Stimulated activated CD8-positive, alpha-beta memory T cell treated with anti-CD3 and anti-CD28 coated beads, Interleukin-7, amount 100 ng/mL, for 48 hours (primary cell): ENCODE results near the gene MTCL1.

Experiments used
- DNase-seq, 2 donors: peaks; one replicate each; pipeline ENCODE4 v3.0.0-alpha.2; 2020; ENCODE audit warnings: low read depth in 1 of 2; ENCODE audit errors: extremely low read depth in 1 of 2

MTCL1 gene

GRCh38 chr18:8806100-8806797, 100.9 kb downstream of the MTCL1 start:
- no peak for DNase-seq

DNA sequence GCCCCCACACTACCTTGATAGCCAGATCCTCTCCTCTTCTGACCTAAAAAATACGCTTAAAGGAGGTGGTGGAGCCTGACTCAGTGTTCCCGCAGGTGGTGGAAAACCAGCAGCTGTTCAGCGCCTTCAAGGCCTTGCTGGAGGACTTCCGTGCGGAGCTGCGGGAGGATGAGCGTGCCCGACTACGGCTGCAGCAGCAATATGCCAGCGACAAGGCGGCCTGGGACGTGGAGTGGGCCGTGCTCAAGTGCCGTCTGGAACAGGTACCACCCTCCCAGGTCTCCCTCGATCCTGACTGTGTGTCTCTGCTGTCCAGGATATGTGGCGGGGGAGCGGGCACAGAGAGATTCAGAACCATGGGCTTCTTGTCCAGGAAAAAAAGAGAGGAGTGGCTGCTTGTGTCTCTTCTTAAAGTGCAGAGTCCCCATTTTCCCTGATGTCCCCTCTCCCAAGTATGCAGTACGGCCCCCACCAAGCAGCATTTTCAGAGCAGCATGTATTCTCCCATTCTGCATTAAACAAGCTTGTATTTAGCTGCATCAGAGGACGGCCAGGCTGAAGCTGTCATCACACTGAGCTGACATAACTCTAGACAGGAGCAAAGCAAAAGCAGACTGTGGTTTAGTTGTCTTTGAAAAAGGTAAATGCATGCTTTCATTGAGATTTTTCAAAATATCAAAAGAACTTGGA, 101.6 kb downstream of the MTCL1 start:
- no peak for DNase-seq

DNA sequence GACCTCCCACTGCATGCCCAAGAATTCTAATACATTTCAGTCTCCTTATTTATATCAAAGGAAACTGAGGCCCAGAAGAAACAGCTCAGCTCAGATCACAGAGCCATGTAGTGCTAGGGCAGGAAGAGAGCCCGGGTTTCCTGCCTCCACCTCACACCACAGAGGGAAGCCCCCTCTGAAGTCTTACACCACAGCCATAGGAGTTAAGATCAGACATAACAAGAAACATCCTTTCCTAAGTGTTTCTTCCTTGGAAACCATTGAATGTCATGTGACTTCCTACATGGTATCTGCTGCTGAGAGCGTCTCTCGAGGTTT, 102.1 kb downstream of the MTCL1 start:
- no peak for DNase-seq

DNA sequence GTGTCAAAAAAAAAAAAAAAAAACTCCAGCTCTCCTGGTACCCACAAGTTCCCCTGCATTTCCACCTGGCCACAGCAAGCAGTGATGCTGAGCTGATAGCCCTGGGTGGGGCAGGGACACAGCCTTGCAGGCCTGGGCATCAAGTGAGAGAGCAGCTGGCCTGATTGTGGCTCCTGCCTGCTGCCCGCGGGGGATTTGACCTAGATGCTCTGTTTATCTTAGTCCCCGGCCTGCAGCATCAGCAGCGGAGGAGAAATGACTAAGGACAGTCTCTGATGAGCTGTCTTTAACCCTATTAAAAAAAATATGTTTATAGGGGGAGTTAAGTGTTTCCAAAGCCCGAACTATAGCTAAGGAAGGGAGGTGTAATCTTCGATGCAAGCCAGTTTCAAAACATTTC, 102.6 kb downstream of the MTCL1 start:
- no peak for DNase-seq

DNA sequence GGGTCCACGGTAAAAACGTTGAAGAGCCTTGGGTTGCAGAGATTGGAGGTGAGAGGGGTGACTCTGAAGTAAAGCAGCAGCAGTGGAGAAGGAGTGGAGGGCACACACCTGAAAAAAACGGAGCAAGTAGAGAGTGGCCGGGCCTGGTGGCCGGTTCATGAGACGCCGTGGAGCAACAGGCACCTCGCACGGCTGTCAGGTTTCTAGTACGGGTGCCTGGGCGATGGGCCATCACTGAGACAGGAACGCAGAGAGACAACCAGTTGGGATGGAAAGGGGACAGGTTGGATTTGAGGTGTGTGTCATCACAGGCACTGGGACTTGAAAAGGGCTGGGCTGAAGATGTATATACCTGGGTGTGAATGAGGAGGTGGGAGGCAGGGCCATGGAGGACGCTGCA, 104.2 kb downstream of the MTCL1 start:
- DNase-seq = no peak

- DNase-seq = no peak
Measured at GRCh38 chr18:8810157-8810556, 104.8 kb downstream of the MTCL1 start.

DNA sequence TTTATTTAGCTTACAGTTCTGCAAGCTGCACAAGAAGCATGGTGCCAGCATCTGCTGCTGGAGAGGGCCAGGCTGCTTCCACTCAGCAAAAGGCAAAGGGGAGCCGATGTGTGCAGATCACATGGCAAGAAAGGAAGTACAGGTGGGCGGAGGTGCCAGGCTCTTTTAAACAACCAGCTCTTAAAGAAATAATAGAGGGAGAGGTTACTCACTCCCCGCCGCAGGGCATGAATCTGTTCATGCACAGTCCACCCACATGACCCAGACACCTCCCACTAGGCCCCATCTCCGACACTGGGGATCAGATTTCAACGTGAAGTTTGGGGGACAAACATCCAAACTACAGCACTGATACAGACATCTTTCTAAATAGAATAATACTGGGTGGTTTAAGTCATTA, 105.8 kb downstream of the MTCL1 start:
- no peak for DNase-seq

DNA sequence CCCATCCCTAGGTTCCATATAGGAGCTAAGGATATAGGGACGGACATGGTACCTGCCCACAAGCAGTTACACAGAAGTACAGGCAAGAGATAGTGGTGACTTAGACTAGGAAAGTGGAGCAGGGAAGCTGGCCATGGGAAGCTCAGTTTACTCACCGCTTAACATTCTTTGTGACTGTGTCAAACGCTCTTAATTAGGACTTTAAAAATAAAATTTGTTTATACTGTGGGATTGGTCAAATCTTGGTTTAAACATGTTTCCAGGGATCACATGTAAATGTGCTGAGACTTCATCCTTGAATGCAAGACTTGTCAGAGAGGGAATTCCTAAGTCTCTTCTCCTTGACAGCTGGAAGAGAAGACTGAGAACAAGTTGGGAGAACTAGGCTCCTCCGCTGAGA, 107.3 kb downstream of the MTCL1 start:
- DNase-seq = no peak

DNA sequence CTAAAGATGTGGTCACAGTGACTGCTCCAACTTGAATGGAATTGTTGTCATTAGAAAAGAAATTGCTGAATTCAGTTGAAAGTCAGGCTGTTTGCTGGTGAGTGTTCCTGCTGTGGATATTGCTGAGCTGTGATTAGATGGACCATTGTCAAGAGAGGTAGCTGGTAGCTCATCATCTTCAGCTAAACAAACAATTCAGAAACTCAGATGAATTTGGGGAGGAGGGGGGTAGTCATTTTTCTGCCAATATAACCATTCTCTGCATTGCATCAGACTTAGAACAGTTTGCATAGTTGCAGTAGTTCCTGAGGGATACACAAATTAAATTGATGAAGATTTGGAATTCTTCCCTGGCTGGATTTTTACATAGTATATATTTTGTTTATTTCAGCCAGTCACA, 108.3 kb downstream of the MTCL1 start:
- DNase-seq = no peak

- no peak for DNase-seq
Measured at GRCh38 chr18:8814206-8814605, 108.8 kb downstream of the MTCL1 start.

DNA sequence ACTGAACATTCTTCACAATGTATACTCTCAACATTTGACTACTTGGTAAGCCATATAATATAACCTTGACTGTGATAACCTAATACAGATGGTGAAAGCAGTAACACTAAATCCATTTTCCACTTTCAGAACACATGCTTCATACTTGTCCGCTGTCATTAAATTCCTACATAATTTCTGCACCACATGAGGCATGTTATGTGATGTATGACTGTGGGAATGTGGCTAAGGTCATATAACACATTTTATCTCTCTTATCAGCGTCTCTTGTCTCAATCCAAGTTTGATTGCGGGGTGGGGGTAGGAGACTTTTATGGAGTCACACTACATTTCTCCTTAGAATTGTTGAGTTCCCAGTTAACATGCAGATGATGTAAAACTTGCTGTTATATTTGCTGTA, 110.9 kb downstream of the MTCL1 start:
- DNase-seq = no peak

DNA sequence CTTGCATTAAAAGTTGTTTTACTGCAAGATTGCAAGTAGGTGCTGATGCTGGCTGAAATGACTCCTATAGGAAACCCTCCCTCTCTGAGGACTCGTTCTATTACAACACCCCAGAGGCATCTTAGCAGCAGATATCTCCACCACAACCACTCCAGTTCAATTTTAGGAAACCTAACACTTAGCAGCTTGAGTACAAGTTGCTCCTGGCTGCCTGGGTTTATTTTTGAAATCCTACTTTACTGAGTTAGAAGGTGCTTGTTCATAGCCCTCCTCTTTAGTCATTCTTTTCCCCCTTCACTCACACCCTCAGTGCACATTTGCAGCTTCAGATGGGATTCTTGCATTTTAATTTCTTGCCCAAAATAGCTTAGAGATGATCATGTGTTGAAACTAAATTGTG, 111.5 kb downstream of the MTCL1 start:
- no peak for DNase-seq

GRCh38 chr18:8818982-8819381, 113.6 kb downstream of the MTCL1 start:
- no peak for DNase-seq

DNA sequence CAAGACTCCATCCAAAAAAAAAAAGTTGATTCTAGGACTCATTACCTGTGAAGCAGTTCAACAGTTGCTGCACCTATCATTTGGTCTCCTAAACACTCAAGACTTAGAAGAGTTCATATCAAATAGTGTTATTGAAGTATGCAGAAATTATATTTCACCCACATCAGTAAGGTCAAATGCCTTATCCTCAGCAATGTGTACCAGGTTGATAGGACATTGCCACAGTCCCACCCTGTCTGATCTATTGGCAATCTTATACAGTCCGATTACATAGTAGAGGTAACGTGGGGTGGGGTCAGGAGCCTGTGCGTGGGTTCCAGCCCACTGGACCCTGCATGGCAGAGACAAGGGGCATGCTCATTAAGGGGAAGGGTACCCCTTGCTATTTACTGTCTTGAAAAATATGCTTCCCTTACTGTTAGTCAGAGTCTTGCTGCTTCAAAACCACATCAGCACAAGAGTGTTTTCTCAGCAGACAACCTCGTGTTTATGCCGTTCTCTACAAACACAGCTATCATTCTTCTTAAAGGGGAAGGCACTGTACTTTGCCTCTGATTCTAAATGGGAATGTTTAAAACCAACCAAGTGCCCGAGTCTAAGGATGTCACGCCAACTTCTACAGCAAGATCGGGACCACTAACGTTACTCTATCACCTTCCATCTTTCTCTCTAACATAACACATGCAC, 115.2 kb downstream of the MTCL1 start:
- DNase-seq = no peak

- DNase-seq = no peak
Measured at GRCh38 chr18:8821083-8821465, 115.7 kb downstream of the MTCL1 start.

DNA sequence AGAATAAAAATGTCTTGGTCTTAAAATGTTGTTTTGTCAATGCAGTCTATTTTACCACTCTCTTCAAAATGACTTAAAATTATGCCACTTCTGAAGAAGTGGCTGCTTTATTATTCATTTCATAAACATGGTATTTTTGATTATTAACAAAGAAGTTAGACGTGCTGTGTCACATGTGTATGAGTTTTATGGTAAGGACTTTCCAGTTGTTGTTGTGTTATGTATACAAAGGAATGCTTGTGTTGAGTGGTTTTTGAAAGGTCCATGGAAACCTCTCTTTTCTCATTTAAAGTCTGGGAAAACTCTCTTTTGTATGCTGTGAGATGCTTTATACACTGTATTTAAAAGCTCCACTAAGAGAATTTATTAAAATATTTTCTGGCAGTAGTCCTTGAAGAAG, 116.2 kb downstream of the MTCL1 start:
- DNase-seq = no peak

DNA sequence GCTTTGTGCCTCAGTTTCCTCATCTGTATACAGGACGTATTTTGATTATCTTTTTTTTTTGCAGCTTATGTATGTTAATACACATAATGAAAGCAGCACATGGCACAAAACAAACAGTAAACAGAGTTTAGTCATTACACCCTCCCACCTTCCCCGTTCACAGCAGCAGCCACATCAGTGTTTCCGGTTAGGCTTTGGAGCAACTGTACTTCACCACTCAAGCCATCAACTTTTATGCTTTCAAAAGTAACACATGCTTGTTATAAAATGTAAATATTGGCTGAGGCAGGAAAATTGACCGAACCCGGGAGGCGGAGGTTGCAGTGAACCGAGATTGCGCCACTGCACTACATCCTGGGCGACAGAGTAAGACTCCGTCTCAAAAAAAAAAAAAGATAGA, 117.3 kb downstream of the MTCL1 start:
- no peak for DNase-seq

DNA sequence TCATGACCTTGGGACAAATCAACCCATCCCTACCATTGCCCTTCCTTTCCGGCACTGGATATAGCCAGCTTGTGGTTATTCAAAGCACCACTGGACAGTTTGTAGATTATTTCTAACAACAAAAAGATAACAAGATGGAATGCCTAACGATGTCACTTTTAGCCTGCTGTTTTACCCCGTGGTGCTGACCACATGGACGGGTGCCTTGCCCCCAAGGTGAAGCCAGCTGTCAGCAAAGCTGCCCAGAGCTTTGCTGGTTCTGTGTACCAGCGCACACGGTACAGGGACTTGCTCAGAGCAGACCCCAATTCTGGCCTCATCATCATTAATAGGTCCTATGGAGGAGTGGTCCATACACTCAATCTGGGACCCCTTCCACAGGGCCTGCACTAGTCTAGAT, 118.2 kb downstream of the MTCL1 start:
- no peak for DNase-seq

DNA sequence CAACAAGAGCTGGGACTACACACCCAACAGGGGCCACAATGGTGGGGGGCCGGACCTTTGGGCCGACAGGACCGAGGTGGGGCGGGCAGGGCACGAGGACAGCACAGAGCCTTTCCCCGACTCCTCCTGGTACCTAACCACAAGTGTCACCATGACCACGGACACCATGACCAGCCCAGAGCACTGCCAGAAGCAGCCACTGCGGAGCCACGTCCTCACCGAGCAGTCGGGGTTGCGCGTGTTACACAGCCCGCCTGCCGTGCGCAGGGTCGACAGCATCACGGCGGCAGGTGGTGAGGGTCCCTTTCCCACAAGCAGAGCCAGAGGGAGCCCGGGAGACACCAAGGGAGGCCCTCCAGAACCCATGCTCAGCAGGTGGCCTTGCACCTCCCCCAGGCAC, 119.5 kb downstream of the MTCL1 start:
- DNase-seq = no peak

DNA sequence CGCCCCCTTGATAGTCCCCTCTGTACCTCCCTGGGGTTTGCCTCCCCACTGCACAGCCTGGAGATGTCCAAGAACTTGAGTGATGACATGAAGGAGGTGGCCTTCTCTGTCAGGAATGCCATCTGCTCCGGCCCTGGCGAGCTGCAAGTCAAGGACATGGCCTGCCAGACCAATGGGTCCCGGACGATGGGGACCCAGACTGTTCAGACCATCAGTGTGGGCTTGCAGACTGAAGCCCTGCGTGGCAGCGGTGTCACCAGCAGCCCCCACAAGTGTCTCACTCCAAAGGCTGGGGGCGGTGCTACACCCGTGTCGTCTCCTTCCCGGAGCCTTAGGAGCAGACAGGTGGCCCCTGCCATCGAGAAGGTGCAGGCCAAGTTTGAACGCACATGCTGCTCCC, 119.9 kb downstream of the MTCL1 start:
- no peak for DNase-seq

- no peak for DNase-seq
Measured at GRCh38 chr18:8825729-8826375, 120.5 kb downstream of the MTCL1 start.

GRCh38 chr18:8826514-8826913, 121.2 kb downstream of the MTCL1 start:
- no peak for DNase-seq
